G401 (cell line): ENCODE results near the gene DYNC1LI1. TPM values are rescaled to one million over a fixed set of nuclear protein-coding genes. Genes with fewer than 3 reads are reported as not detected.
"Not testable (repeated sequence)": the region's sequence is repeated elsewhere in the genome, so short reads cannot be mapped to it uniquely, and the experiment has no call there.

ENCODE experiments used
- DNase-seq: peaks from one replicate; pipeline ENCODE4 v3.0.0-alpha.2; 2015; ENCODE audit warnings: low spot score
- in situ Hi-C: cut with HindIII; loops from 2 replicates; pipeline ENCODE4 v1.10.0; 2016; ENCODE audit warnings: low sequenced_read_pairs, mixed read lengths
- total RNA-seq: library from RNA; depleted of rRNA; stranded (reverse); fragments of >200 nt; shearing (Covaris generic); gene quantifications from 2 replicates; pipeline ENCODE4 v1.2.3, GENCODE V29; 2014

The DYNC1LI1 gene
- total RNA-seq, 1 experiment from 2014 or later = 78.6 TPM

- DNase-seq = no peak
- in situ Hi-C loops = no loop called here
Observed at GRCh38 chr3:32591186-32591585, 20.5 kb upstream of the DYNC1LI1 start.

GRCh38 chr3:32586356-32586755, 15.7 kb upstream of the DYNC1LI1 start:
- in situ Hi-C loops = no loop called here
- DNase-seq = no peak

- DNase-seq = no peak
- in situ Hi-C loops = no loop called here
Observed at GRCh38 chr3:32584660-32585059, 14.0 kb upstream of the DYNC1LI1 start.

GRCh38 chr3:32583708-32584107, 13.1 kb upstream of the DYNC1LI1 start:
- in situ Hi-C loops = no loop called here
- no peak for DNase-seq

GRCh38 chr3:32578669-32579068, 8.0 kb upstream of the DYNC1LI1 start:
- in situ Hi-C loops, DNase-seq: not testable (repeated sequence)

- in situ Hi-C loops = no loop called here
- peak; percentile 36 for DNase-seq
Observed at GRCh38 chr3:32577581-32578556, 7.2 kb upstream of the DYNC1LI1 start.

GRCh38 chr3:32577174-32577573, 6.5 kb upstream of the DYNC1LI1 start:
- in situ Hi-C loops = no loop called here

GRCh38 chr3:32575451-32576113, 4.9 kb upstream of the DYNC1LI1 start:
- in situ Hi-C loops = no loop called here
- no peak for DNase-seq

More at GRCh38 chr3:32577174-32577573, 6.5 kb upstream of the DYNC1LI1 start:
- no peak for DNase-seq

GRCh38 chr3:32571192-32571485, 481 bp upstream of the DYNC1LI1 start:
- in situ Hi-C loops = no loop called here

GRCh38 chr3:32569540-32570420, 878 bp downstream of the DYNC1LI1 start:
- in situ Hi-C loops = no loop called here
- DNase-seq = peak; percentile 67

More at GRCh38 chr3:32571192-32571485, 481 bp upstream of the DYNC1LI1 start:
- DNase-seq = peak; percentile 93

- in situ Hi-C loops = no loop called here
- DNase-seq = no peak
Observed at GRCh38 chr3:32568953-32569352, 1.7 kb downstream of the DYNC1LI1 start.

- in situ Hi-C loops = no loop called here
- no peak for DNase-seq
Observed at GRCh38 chr3:32564195-32564594, 6.5 kb downstream of the DYNC1LI1 start.

GRCh38 chr3:32562640-32563039, 8.0 kb downstream of the DYNC1LI1 start:
- in situ Hi-C loops = no loop called here

GRCh38 chr3:32557640-32558352, 12.9 kb downstream of the DYNC1LI1 start:
- no peak for DNase-seq
- in situ Hi-C loops = no loop called here

More at GRCh38 chr3:32562640-32563039, 8.0 kb downstream of the DYNC1LI1 start:
- no peak for DNase-seq

GRCh38 chr3:32556332-32556731, 14.3 kb downstream of the DYNC1LI1 start:
- in situ Hi-C loops = no loop called here

GRCh38 chr3:32553973-32554372, 16.7 kb downstream of the DYNC1LI1 start:
- no peak for DNase-seq
- in situ Hi-C loops = no loop called here

More at GRCh38 chr3:32556332-32556731, 14.3 kb downstream of the DYNC1LI1 start:
- DNase-seq = no peak

GRCh38 chr3:32553459-32553858, 17.2 kb downstream of the DYNC1LI1 start:
- DNase-seq = no peak
- in situ Hi-C loops = no loop called here

GRCh38 chr3:32552013-32552412, 18.6 kb downstream of the DYNC1LI1 start:
- DNase-seq = no peak
- in situ Hi-C loops = no loop called here

- no peak for DNase-seq
- in situ Hi-C loops = no loop called here
Observed at GRCh38 chr3:32551496-32551895, 19.2 kb downstream of the DYNC1LI1 start.
